Thyroid gland (tissue), 4 donors: ENCODE results near the gene CCDC15. TPM values are rescaled to one million over a fixed set of nuclear protein-coding genes. Genes with fewer than 3 reads are reported as not detected.

Experiments
- DNase-seq, 2 donors: peaks; one replicate each; pipeline ENCODE4 v3.0.0-alpha.2; 2019
- H3K27ac ChIP-seq, 3 donors: fragments of 200-600 bp; sonication (generic); 1 replicate in 2 of 3; 2 replicates in 1 of 3; pipeline ENCODE4 v1.5.1; 2016 to 2019; ENCODE audit warnings: mild to moderate bottlenecking in 1 of 3, moderate library complexity in 1 of 3
- H3K27me3 ChIP-seq: fragments of 200-600 bp; sonication (generic); one replicate; pipeline ENCODE4 v1.5.1; 2019
- H3K36me3 ChIP-seq, 2 donors: fragments of 200-600 bp; sonication (generic); one replicate each; pipeline ENCODE4 v1.5.1; 2016 to 2019
- H3K4me1 ChIP-seq, 2 donors: fragments of 200-600 bp; sonication (generic); one replicate each; pipeline ENCODE4 v1.5.1; 2017 to 2019
- H3K4me3 ChIP-seq, 3 donors: fragments of 200-600 bp; sonication (generic); replicated peaks in 1 of 3; 1 replicate in 2 of 3; 2 replicates in 1 of 3; pipeline ENCODE4 v1.5.1; 2016; ENCODE audit warnings: mild to moderate bottlenecking in 1 of 3
- H3K9me3 ChIP-seq: fragments of 200-600 bp; sonication (generic); one replicate; pipeline ENCODE4 v1.5.1; 2017
- CTCF ChIP-seq, 6 experiments: fragments of 200-600 bp in 3 of 6; fragments of 450-650 bp in 3 of 6; sonication (generic) in 3 of 6; IDR thresholded peaks; one replicate each; pipeline ENCODE4 v1.5.1; 2016 to 2019; ENCODE audit warnings: antibody characterized with exemption in 6 of 6, mild to moderate bottlenecking in 2 of 6, inconsistent platforms in 1 of 6, moderate library complexity in 1 of 6
- POLR2A ChIP-seq, 2 donors: fragments of 450-650 bp; IDR thresholded peaks; one replicate each; pipeline ENCODE4 v1.6.1; 2017; ENCODE audit warnings: antibody characterized with exemption in 2 of 2, mild to moderate bottlenecking in 2 of 2, moderate library complexity in 1 of 2
- WGBS, 2 donors: methylation state at CpG; one replicate each; pipeline ENCODE4 v1.1.5; 2017; 5-methylcytosine and 5-hydroxymethylcytosine counted together
- intact Hi-C: fragments of 100-400 bp; cut with DNase I; formaldehyde crosslinking; loops from one replicate; pipeline ENCODE4 v1.15.1; 2023
- total RNA-seq, 4 donors: library from RNA; depleted of rRNA; stranded (reverse); fragments of >200 nt; gene quantifications; one replicate each; pipeline ENCODE4 v1.2.3, GENCODE V29; 2016

Gene CCDC15
- total RNA-seq, 4 donors from 2014 or later = 0.33 to 2.8 (median 1.1) TPM

GRCh38 chr11:125083312-125084056 is 129.5 kb downstream of the CCDC15 start:
- intact Hi-C loops = no loop called here
- 75 to 82% methylated on average over 10 to 11 of the region's 11 CpGs for WGBS, 2 donors
- H3K4me3 ChIP-seq = no peak overlapping the region
- no peaks in the 10 kb centered on the region for H3K9me3 ChIP-seq
- no peak for TF ChIP-seq CTCF (IDR thresholded peaks at IDR 0.05)
- TF ChIP-seq POLR2A (IDR thresholded peaks at IDR 0.05) = no peak
- no peaks in the 10 kb centered on the region for H3K27me3 ChIP-seq
- no peaks in the 10 kb centered on the region for H3K4me1 ChIP-seq
- no peak for DNase-seq
- no peaks in the 10 kb centered on the region for H3K36me3 ChIP-seq
- H3K27ac ChIP-seq = no peak overlapping the region

GRCh38 chr11:125084057-125084416 is 130.0 kb downstream of the CCDC15 start:
- no peaks in the 10 kb centered on the region for H3K27me3 ChIP-seq
- intact Hi-C loops = no loop called here
- H3K4me1 ChIP-seq = no peaks in the 10 kb centered on the region
- DNase-seq = no peak
- no peak overlapping the region for H3K4me3 ChIP-seq
- no peak for TF ChIP-seq POLR2A (IDR thresholded peaks at IDR 0.05)
- TF ChIP-seq CTCF (IDR thresholded peaks at IDR 0.05) = no peak
- 94% methylated on average over 8 to 11 of the region's 11 CpGs for WGBS, 2 donors
- no peaks in the 10 kb centered on the region for H3K36me3 ChIP-seq
- H3K9me3 ChIP-seq = no peaks in the 10 kb centered on the region
- H3K27ac ChIP-seq = no peak overlapping the region

- H3K27me3 ChIP-seq = no peaks in the 10 kb centered on the region
Measured at GRCh38 chr11:125084761-125085231, 130.8 kb downstream of the CCDC15 start.

GRCh38 chr11:125085301-125086081 is 131.5 kb downstream of the CCDC15 start:
- TF ChIP-seq CTCF (IDR thresholded peaks at IDR 0.05) (no peak), POLR2A (IDR thresholded peaks at IDR 0.05) (no peak)
- Histone ChIP-seq H3K4me3 (no peak overlapping the region), H3K9me3 (no peaks in the 10 kb centered on the region), H3K36me3 (no peaks in the 10 kb centered on the region), H3K27me3 (no peaks in the 10 kb centered on the region), H3K4me1 (no peaks in the 10 kb centered on the region), H3K27ac (no peak overlapping the region)
- no peak for DNase-seq
- intact Hi-C loops = no loop called here
- 69 to 71% methylated on average over 16 to 17 of the region's 20 CpGs for WGBS, 2 donors

More at GRCh38 chr11:125084761-125085231, 130.8 kb downstream of the CCDC15 start:
- H3K27ac ChIP-seq = no peak overlapping the region
- TF ChIP-seq CTCF (IDR thresholded peaks at IDR 0.05) (no peak), POLR2A (IDR thresholded peaks at IDR 0.05) (no peak)
- H3K4me3 ChIP-seq = no peak overlapping the region
- intact Hi-C loops = no loop called here
- H3K36me3 ChIP-seq = no peaks in the 10 kb centered on the region
- no peaks in the 10 kb centered on the region for H3K4me1 ChIP-seq
- 67 to 87% methylated on average over 3 to 5 of the region's 8 CpGs for WGBS, 2 donors
- no peaks in the 10 kb centered on the region for H3K9me3 ChIP-seq
- no peak for DNase-seq
